GM12891 (cell line): ENCODE results near the gene CRTC1.
"Not testable (repeated sequence)": the region's sequence is repeated elsewhere in the genome, so short reads cannot be mapped to it uniquely, and the experiment has no call there.

Source experiments
- PAX5 ChIP-seq: IDR thresholded peaks from 2 replicates; pipeline ENCODE4 v1.6.1; 2011; ENCODE audit warnings: low read length, moderate library complexity, mild to moderate bottlenecking; ENCODE audit not compliant: insufficient read depth, severe bottlenecking
- POLR2A ChIP-seq: IDR thresholded peaks from 2 replicates; pipeline ENCODE4 v1.6.1; 2011; ENCODE audit warnings: low read depth, low read length, control low read depth
- POLR2AphosphoS5 ChIP-seq: IDR thresholded peaks from 2 replicates; pipeline ENCODE4 v1.6.1; 2011; ENCODE audit warnings: low read depth, low read length, control low read depth
- SPI1 ChIP-seq: IDR thresholded peaks from 2 replicates; pipeline ENCODE4 v1.6.1; 2011; ENCODE audit warnings: low read depth, low read length, control low read depth
- TAF1 ChIP-seq: IDR thresholded peaks from 2 replicates; pipeline ENCODE4 v1.6.1; 2011; ENCODE audit warnings: low read depth, low read length, control low read depth

DNA sequence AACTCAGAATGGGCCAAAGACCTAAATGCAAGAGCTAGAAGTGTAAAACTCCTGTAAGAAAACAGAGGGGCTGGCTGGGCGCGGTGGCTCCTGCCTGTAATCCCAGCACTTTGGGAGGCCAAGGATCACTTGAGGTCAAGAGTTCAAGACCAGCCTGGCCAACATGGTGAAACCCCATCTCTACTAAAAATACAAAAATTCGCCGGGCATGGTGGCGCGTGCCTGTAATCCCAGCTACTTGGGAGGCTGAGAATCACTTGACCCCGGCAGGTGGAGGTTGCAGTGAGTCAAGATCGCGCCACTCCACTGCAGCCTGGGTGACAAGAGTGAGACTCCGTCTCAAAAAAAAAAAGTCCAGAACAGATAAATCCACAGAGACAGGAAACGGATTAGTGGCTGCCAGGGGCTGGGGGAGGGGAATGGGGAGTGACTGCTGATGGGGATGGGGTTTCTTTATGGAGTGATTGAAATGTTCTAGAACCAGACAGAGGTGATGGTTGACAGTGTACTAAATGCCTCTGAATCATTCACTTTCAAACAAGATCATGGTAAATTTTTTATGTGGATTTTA lies 50.4 kb downstream of the CRTC1 start:
- TF ChIP-seq POLR2A, TAF1, POLR2AphosphoS5, SPI1, PAX5: not testable (repeated sequence)
